NCI-H1417 (cell line): ENCODE measurements around the gene VAC14.
A peak's percentile ranks its signal among the peaks of the same experiment; 100 is the strongest.
"Not testable (repeated sequence)": the region's sequence is repeated elsewhere in the genome, so short reads cannot be mapped to it uniquely, and the experiment has no call there.

Experiments used
- DNase-seq, 3 experiments: peaks; one replicate each; lab custom pipeline; 2025; lab: John Stamatoyannopoulos, UW

Gene VAC14

DNA sequence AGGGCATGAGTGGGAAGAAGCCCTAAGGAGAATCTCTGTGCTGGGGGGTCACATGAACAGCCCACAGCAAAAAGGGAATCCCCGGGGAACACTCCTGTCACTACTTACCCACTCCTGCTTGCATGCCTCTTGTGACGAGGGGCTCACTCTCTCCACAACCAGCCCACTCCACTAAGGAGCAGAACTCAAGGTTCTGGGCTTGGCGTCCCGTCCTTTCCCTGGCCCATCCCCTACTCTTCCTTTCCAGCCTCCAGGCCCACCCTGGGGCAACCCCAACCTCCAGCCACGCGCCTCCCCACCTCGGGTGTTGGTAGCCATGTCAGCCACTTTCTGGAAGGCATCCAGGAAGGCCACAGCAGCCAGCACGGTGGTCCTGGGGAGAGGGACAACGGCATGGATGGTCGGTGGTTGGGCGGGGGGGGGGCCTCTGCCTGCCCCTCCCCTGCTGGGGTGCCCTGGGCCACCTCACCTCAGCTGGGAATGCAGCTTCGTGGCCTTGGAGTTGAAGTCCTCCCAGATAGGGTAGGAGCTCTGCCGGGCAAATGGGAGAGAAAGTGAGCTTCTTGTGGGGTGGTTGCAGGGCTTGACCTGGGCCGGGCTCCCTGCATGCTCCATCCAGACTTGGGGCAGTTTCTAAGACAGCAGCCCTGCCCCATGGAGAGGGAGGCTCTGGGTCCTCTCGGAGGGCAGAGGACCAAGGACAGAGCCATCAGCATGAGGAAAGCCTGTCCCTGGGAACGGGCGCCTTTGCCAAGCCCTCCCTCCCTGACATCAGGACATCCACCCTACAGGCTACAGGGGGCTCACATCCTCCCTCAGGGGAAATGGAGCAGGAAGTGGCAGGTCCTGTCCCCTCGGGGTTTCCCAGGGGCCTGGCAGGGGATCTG lies 120.2 kb downstream of the VAC14 start:
- DNase-seq = no peak

DNA sequence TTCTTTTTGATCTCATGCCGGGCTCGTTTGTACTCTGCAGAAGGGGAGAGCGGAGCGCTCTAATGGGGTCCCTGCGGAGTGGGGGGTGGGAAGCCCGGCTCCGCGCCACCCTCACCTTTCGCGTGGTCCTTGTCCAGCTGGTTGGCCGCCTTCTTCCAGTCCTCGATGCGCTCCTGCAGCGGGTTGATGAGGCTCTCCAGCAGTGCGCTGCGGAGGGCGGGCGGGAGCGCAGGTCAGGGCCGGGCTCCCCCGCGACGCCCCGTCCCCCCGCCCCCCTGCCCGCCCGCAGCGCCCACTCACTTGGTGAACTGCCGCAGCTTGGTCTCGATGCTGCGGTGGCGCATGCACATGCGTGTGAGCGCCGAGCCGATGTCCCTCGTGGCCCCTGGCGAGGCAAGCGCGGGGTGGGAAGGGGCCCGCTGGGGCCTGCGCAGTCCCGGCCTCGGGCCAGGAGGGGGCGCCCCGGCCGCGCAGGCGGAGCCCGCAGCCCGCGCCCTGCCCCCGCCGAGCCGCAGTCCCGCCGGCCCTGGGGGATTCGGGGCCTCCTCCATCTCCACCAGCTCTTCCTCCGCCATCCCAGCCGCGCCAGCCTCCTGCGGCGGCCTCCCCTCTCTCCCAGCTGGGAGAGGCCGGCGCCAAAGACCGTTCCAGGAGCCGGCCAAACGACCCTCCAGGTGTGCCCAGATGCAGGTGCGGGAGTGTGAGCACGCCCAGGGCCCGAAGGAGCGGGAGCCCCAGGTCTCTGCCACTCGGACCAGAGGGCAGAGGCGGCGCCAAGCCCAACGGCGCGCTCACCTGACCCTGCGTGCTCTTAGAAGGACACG lies 121.1 kb downstream of the VAC14 start:
- DNase-seq = peak in 1 of 3 experiments; percentile 5

DNA sequence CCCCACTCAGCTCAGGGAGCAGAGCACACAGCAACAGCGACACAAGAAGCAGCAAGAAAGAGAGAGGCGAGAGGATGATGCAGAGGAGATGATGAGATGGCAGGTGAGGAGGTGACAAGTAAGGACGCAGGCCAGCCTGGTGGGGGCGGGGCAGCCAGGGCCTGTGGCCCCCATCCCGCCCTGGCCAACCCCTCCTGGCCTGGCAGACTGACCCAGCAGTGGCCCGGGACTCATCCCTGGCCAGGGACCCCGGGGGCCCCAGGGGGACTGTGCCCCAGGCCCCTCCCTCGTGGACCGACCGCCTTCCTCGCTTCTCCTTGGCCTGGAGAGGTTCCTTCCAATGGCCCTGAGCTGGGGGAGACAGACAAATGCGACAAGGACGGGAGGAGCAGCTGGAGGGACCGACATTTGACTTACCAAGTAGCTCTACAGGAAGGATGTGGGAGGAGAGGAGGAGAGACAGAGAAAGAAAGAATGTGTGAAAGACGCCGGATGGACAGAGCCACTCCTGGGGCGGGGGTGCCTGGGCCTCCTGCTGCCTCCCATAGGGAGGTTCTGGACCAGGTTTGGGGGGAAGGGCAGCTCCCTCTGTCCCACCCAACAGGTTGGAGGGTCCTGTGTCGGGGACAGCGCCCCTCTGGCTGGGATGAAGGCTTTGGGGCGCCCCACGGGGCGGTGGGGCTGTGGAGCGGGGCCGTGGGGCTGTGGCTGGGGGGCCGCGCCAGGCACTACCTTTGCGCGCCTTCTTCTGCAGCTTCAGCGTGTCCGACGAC lies 121.9 kb downstream of the VAC14 start:
- DNase-seq = no peak

DNA sequence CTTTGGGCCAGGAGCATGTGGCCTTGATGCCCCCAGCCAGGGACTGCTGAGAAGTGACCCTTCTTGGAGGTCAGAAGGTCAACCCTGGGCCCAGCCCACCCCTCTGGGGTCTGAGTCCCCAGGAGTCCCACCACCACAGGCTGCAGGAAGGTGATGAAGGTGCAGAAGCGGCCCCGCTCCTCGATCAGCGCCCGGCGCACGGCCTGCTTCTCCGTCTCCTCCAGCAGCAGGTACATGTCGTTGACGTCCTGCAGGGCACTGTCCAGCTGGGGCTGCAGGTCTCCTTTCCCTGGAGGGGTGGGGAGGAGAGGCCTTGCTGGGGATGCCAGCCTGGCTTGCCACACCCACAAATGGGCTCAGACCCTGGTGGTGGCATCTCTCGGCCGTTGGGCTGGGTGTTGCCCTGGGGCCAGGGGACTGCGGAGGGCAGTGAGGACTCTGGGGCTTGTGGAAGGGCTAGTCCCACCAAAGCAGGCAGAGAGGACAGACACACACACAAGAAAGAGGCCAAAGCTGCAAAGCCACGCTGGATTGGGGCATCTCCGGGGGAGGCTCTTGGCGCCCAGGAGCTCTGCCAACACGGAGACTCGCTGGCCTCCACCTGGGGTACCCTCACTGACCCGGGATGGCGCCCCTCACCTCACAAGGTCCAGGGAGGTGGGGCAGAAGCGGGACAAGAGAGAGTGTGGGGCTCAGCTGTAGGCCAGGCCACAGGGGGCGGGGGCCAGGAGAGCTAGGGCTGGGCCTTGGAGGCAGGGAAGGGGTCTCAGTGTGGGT lies 122.6 kb downstream of the VAC14 start:
- no peak for DNase-seq

DNA sequence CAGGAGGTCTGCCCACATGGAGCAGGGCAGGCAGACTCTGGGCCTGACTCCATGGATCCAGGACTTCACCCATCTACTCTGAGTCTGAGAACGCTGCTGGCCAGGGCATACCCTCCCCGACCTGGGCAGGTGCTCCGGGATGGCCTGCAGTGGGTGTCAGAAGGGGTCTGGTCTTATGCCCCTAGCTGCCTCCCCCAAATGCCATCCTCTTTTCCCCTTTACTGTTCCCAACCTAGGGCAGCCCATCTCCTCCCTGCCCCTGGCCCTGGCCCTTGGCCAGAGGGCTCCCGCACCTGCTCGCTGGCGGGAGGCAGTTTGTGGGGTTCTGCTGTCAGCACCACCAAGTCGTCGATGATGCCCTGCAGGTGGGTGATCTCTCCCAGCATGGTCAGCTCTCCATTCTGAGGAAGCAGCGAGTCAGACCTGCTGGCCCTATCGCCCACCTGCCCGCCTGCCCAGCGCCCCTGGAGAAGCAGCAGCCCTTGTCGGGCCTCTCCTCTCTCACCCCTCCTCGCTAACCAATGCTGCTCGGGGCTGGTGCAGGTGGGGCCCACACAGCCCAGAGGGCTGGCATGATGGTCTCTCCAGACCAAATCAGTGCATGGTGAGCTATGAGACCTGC lies 123.3 kb downstream of the VAC14 start:
- DNase-seq = no peak

DNA sequence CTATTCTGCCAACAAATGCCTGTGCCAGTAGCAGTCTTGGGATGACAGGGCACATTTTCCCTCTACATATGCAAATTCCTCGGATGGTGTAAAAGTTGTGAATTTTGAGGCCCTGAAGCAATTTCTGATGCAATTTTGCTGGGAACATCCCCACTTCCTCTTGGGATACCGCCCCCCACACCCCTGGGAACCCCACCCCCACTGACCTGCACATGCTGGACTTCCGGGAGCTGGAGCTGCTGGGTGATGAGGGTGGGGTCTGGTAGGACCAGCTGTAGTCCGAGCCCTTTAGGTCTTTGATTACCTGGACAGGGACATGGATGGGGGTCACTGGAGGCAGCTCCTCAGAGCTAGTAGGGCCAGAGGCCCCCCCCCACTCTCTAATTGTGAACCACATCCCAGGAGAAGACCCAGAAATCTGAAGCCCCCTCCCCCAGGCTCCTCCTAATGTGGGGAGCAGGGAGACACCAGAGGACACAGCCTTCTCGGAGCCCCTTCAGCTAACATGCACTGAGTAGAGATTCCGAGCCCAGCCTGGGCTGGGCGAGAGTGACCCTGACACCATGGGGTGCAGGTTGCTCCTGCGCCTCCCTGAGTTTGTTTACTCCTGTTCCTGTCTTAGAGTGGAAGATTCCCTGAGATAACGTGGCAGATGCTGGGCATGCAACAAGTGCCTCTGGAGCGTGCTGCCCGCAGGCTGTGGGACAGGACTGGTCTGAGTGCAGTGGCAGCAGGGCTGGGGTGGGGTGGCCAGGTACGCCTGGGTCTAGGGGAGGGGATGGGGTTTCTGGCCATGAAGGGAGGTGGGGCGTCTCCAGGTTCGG lies 124.1 kb downstream of the VAC14 start:
- no peak for DNase-seq

DNA sequence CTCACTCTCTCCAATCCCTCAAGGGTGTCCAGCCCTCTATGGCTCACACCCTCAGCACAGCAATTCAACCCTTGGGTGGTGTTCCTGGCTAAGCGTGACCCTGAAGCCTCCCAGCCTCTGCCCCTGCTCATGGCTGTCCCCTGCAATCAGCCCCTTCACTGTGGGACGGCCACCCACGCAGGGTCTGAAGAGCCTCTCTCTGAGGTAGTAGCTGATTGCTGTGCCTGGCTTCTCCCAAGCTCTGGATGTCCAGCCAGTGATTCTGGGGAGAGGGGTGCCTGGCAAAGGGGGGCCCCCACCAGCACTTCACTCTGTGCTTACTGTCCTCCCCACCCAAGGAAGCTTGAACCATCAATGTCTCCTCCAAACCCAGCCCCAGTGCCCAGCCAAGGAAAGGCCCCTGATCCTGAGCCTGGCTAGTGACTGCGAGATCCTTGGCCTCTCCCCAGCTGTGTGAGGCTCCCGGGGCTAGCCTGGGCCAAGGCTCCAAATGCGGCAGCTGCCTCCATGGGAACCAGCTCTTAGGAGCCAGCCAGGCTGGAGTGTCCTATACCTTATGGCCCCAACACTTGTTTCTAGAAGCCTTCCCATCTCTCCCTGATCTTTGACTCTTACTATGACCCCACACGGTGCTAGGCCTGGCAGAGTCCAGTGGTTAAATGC lies 125.0 kb downstream of the VAC14 start:
- no peak for DNase-seq

DNA sequence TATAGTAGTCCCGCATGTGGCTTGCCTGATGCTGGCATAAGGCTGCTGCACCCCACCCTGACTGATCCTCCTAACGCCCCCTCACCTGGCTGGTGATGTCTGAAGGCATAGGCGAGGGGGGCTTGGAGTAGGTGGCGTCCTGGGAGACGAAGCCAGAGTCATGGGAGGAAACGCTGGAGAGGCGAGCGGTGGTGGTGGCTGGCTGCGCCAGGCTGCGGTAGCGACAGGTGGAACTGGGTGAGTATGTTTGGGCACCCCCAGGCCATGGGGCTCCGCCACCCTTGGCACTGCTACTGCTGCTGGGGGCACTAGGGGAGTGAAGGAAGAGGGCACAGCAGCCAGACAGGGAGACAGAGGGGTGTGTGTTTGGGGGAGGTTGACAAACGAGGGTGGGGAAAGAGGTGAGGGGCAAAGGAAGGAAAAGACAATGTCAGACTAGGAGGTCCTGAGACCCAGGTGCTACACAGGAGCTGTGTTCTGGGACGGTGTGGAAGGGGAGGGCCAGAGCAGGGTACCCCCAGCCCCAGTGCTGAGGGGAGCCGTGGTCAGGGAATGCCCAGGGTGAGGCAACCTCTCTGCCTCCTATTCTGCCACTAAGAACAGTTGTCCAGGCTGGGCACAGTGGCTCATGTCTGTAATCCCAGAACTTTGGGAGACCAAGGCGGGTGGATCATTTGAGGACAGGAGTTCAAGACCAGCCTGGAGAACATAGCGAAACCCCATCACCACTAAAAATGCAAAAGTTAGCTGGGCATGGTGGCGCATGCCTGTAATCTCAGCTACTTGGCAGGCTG lies 126.5 kb downstream of the VAC14 start:
- no peak for DNase-seq

DNA sequence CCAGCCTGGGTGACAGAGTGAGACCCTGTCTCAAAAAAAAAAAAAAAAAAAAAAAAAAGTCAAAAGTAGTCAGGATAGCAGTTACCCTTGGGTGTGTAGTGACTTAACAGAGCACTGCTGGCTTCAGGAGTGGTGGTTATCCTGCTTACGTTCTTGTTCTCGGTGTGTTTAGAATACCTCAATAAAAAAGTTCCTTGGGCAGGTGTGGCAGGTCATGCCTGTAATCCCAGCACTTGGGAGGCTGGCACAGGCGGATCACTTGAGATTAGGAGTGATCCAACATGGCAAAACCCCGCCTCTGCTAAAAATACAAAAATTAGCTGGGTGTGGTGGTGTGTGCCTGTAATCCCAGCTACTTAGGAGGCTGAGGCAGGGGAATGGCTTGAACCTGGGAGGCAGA lies 130.0 kb downstream of the VAC14 start:
- not testable (repeated sequence) for DNase-seq

DNA sequence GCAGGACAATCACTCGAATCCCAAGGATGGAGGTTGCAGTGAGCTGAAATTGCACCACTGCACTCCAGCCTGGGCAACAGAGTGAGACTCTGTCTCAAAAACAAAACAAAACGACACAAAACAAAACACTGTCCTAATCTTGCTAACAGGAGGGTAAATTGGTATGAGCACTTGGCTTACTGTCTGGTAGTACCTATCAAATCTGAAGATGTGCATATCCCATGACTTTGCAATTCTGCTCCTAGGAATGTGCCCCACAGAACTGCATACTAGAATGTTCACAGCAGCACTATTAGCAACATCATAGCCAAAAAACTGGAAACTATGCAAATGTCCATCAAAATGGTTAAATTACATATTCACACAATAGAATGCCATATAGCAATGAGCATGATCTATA lies 130.8 kb downstream of the VAC14 start:
- DNase-seq = no peak

DNA sequence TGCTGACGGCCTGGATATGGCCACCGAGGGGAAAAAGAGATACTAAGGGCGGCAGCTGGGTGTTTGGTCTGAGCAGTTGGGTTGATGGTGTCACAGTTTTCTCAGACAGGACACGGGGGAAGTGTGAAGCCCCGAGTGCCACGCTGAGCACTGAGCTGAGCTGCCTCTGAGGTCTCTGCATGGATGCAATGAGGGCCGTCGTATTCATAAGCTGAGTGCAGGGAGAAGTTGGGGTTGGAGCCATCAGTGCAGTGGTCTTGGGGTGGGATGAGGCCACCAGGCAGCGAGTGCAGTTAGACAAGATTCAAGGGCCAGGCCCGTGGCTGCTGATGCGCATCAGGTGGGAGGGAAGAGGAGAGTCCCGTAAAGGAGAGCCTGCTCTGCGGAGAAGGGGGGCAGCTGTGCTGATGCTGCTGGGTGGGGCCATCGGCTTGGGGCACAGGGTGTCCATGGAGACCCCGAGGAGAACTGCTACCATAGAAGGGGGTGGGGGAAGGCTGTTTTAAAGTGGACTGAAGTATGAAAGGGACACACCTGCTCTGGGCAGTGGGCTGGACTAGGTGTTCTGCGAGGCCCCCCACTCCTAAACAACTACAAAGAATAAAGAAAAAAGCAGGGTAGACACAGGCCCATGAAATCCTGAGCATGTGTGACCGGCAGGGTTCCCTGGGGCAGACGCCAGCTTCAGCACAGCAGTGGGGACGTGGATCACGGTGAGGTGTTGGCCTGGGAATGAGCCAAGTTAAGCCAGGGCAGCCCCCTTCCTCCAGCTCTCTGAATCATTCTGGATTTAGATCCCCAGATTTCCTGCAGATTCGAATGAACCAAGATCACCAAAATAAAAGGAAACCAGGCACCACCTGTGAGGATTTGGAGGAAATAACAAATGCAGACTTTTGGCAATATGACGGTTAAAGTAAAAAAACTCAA lies 134.9 kb downstream of the VAC14 start:
- no peak for DNase-seq

DNA sequence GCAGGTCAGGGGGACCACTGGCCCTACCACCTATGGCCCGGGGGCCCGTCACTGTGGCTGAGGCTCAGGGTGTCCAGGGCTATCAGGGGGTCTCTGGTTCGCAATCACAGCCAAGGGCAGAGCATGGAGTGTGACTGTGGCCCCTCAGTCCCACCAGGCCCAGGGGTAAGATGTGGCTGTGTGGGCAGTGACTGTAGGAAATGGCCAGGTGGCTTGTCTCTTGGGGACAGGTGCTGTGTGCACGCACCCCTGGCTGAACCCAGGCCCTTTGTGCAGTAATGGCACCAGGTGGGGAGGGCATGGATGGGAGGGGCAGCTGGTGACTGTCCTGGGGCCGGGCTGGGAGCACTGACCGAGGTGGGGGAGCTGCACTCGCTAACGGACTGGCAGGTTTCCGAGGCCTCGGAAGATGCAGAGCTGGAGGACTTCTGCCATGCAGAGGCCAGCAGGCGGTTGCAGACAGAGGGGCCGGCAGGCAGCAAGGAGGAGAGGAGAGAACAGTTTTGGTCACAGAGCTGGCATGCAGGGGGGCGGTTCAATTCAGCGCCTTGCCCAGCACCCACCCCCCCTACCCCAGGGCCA lies 135.8 kb downstream of the VAC14 start:
- no peak for DNase-seq

DNA sequence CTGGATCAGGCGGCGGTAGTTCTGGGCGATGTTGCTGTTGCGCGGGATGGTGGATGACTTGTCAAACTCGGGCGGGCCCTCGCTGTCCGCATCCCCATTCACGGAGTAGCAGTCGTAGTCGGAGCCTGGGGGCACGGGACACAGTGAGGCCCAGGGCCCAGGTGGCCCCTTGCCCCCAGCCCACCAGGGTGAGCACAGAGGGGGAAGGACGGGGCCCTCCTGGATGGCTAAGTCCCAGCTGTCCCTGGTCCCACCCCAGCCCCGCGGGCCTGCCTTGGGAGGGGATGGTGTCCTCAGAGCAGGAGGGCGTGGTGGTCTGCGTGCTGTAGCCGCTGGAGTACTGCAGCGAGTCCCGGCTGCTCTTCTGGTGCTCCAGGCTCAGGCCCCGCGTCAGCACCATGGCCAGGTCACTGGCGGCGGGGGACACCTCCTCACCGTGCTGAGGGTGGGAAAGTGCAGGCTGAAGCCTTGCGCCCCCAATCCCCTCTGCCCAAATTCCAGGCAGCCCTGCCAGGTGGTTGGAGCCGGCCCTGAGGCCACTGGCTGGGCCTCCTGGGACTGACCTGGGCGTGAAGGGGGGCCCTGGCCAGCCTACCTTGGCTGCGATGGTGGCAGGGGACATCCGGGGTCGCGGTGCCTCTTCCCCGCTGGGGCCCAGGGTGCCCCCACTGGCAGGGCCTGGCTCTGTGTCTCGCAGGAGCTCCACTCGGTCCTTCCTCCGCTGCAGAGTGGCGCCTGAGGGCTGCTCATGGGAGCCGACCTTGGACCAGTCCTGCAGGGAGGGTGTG lies 136.4 kb downstream of the VAC14 start:
- no peak for DNase-seq

DNA sequence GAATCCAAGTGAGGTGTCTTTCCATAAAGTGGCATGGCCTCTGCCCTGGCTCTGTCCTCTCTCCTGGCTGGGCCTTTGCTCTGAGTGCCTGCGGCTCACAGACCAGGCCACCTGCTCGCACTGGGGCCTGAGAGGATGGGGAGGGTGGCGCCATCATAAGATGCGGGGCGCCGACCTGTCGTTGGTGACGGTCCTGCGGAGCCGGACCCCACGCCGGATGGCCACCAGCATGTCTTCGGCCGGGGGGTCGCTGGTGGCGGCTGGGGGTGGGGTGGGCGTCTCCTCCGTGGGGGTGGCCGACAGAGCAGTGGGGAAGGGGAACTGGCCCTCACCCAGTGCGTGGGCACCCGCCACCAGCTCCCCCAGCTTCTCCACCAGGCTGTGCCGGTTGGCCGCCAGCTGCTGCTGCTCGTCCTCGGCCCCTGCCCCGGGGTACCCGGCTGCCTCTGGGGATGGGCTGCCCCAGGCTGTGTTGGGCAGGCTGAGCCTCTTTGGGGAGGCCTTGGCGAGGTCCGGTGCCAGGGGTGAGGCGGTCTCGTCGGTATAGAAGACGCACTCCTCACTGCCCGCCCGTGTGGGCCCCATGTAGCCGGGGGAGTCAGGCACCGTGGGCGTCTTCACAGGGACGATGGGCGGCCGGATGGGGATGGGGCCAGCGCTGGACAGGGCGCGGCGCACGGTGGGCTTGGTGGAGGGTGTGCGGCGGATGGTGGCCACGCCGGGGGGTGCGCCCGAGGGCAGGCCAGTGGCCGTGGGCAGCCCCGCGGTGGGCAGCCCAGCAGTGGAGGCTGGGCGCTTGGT lies 137.2 kb downstream of the VAC14 start:
- DNase-seq = no peak

DNA sequence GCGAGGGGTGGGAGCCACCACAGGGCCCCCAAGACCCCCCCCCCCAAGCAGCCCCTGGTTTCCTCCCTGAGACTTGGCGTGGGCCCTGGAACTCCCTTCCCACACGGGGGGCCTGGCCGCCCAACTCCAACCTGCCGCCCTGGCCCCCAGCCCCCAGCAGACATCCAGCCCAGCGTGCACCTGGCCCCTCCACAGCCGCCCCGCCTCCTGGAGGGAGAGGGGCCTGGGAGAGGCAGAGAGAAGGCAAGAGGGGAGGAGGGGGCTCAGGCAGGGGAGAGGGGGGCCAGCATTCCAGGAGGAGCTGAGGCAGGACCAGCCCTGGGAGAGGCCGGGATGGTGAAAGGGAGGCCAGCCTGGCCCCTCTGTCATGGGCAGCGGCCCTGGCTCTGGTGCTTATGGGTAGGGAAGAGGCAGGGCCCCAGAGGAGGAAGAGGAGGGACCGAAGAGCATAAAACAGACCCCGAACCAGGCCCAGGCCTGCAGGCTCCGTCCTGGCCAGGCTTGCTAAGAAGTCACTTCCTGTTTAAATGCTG lies 137.9 kb downstream of the VAC14 start:
- no peak for DNase-seq
